B cell (primary cell): Measurements from ENCODE around the gene ARHGAP11B.

Source experiments
- CTCF ChIP-seq: fragments of 200-600 bp; IDR thresholded peaks from one replicate; pipeline ENCODE4 v1.8.0; 2022; ENCODE audit warnings: antibody characterized with exemption, mild to moderate bottlenecking
- EZH2 ChIP-seq: IDR thresholded peaks from 2 replicates; pipeline ENCODE4 v1.6.1; 2012; ENCODE audit warnings: borderline replicate concordance, low read depth, mild to moderate bottlenecking, moderate library complexity, low read length; ENCODE audit not compliant: insufficient read depth, poor library complexity, severe bottlenecking

GRCh38 chr15:30675126-30675525, 49.2 kb downstream of the ARHGAP11B start:
- no peak for TF ChIP-seq CTCF
- no peak for TF ChIP-seq EZH2
